K562 (cell line): ENCODE results near the gene SLC35F4. TPM values are rescaled to one million over a fixed set of nuclear protein-coding genes. Genes with fewer than 3 reads are reported as not detected.

Source experiments
- ATAC-seq: fragments of 200-7000 bp; cut with Tn5 transposase; 3 replicates; pipeline ENCODE4 v1.9.1; 2020; ENCODE audit warnings: moderate library complexity
- BruUV-seq: library from RNA; stranded (reverse); fragments of 400-500 nt; replicated peaks from 2 replicates; lab custom pipeline; 2021; lab: Mats Ljungman, UMichigan
- CTCF ChIA-PET: fragments of 300-600 bp; formaldehyde crosslinking; extraction: SDS; loops from one replicate; lab custom pipeline; 2021; ENCODE audit warnings: low intra/inter-chr PET ratio; lab: Yijun Ruan, JAX
- POLR2A ChIA-PET: fragments of 300-600, 350-650 bp; sonication (Branson Sonifier 250); formaldehyde crosslinking; extraction: SDS; loops from one replicate; lab custom pipeline; 2021; ENCODE audit warnings: antibody characterized with exemption, inconsistent platforms; lab: Yijun Ruan, JAX
- DNase-seq, 4 experiments: peaks; one replicate each; pipeline versions ENCODE4 v3.0.0 to v3.0.0-alpha.2; 2011 to 2018; ENCODE audit warnings: low spot score in 3 of 4, mixed read lengths in 3 of 4; ENCODE audit errors: extremely low read depth in 1 of 4
- FAIRE-seq: peaks from 2 replicates; lab custom pipeline; 2011; peaks lifted over from hg19 to GRCh38; lab: Jason Lieb, UNC
- H2AFZ ChIP-seq: 2 replicates; pipeline ENCODE4 v1.6.0; 2011; ENCODE audit warnings: low read depth, low read length, control low read depth, inconsistent platforms
- H3K27ac ChIP-seq: fragments of 200-600 bp; 3 replicates; pipeline ENCODE4 v1.8.0; 2011; ENCODE audit warnings: low read depth, mild to moderate bottlenecking, control low read depth, inconsistent platforms, low read length, moderate library complexity, mixed read lengths; ENCODE audit errors: extremely low read depth
- H3K27me3 ChIP-seq, 2 experiments: fragments of 300-600 bp in 1 of 2; 2 replicates in 1 of 2; 3 replicates in 1 of 2; pipeline versions ENCODE4 v1.6.0 to v1.8.0; 2011; ENCODE audit warnings: inconsistent platforms in 2 of 2, low read length in 2 of 2, mild to moderate bottlenecking in 1 of 2, mixed read lengths in 1 of 2, moderate library complexity in 1 of 2; ENCODE audit not compliant: control insufficient read depth in 2 of 2, insufficient read depth in 2 of 2
- H3K36me3 ChIP-seq: fragments of 300-600 bp; 3 replicates; pipeline ENCODE4 v1.8.0; 2011; ENCODE audit warnings: mild to moderate bottlenecking, low read length, inconsistent platforms; ENCODE audit not compliant: control insufficient read depth, insufficient read depth
- H3K4me1 ChIP-seq, 2 experiments: fragments of 200-600 bp in 1 of 2; replicated peaks in 1 of 2; 2 replicates in 1 of 2; 3 replicates in 1 of 2; pipeline versions ENCODE4 v1.5.1 to v1.8.0; 2011; ENCODE audit warnings: inconsistent platforms in 2 of 2, low read length in 2 of 2, mild to moderate bottlenecking in 1 of 2, mixed read lengths in 1 of 2, moderate library complexity in 1 of 2; ENCODE audit not compliant: control insufficient read depth in 2 of 2, insufficient read depth in 2 of 2
- H3K4me2 ChIP-seq: 2 replicates; pipeline ENCODE4 v1.6.1; 2011; ENCODE audit warnings: low read length, control low read depth, inconsistent platforms, mixed read lengths; ENCODE audit not compliant: insufficient read depth
- H3K4me3 ChIP-seq: fragments of 200-600 bp; sonication (generic), shearing (Covaris generic); 2 replicates; pipeline ENCODE4 v1.5.1; 2016; ENCODE audit warnings: control low read depth, inconsistent platforms
- H3K79me2 ChIP-seq: fragments of 200-600 bp; 3 replicates; pipeline ENCODE4 v1.8.0; 2011; ENCODE audit warnings: low read length, inconsistent platforms; ENCODE audit not compliant: control insufficient read depth, insufficient read depth
- H3K9ac ChIP-seq, 2 experiments: 2 replicates each; pipeline versions ENCODE4 v1.6.0 to v1.6.1; 2011; ENCODE audit warnings: low read depth in 2 of 2, low read length in 2 of 2, control low read depth in 1 of 2, inconsistent platforms in 1 of 2, mild to moderate bottlenecking in 1 of 2, mixed read lengths in 1 of 2; ENCODE audit not compliant: insufficient read depth in 1 of 2
- H3K9me1 ChIP-seq: one replicate; pipeline ENCODE4 v1.6.0; 2011; ENCODE audit warnings: inconsistent platforms, mild to moderate bottlenecking, low read length, moderate library complexity; ENCODE audit not compliant: control insufficient read depth, insufficient read depth
- H3K9me3 ChIP-seq: replicated peaks from 2 replicates; pipeline ENCODE4 v1.5.1; 2011; ENCODE audit warnings: low read depth, low read length, inconsistent platforms; ENCODE audit not compliant: control insufficient read depth, insufficient read depth
- H4K20me1 ChIP-seq: replicated peaks from 2 replicates; pipeline ENCODE4 v1.6.1; 2011; ENCODE audit warnings: low read length, inconsistent platforms, mixed read lengths; ENCODE audit not compliant: control insufficient read depth, insufficient read depth
- ATF3 ChIP-seq, 2 experiments: fragments of 450-650 bp in 1 of 2; sonication (generic) in 1 of 2; formaldehyde crosslinking in 1 of 2; IDR thresholded peaks in 1 of 2; conservative IDR thresholded peaks in 1 of 2; 2 replicates each; pipeline versions ENCODE4 v1.6.1 to v1.8.1; 2016 to 2023; ENCODE audit warnings: mild to moderate bottlenecking in 2 of 2, moderate library complexity in 2 of 2, inconsistent platforms in 1 of 2, missing genetic modification reagents in 1 of 2
- CTCF ChIP-seq, 3 experiments: IDR thresholded peaks in 2 of 3; conservative IDR thresholded peaks in 1 of 3; 2 replicates each; pipeline ENCODE4 v1.5.1; 2011 to 2012; ENCODE audit warnings: low read length in 3 of 3, mild to moderate bottlenecking in 3 of 3, control low read depth in 2 of 3, improper control_type of control experiment in 1 of 3, inconsistent platforms in 1 of 3, low read depth in 1 of 3, mixed read lengths in 1 of 3, moderate library complexity in 1 of 3; ENCODE audit not compliant: insufficient read depth in 2 of 3
- DEAF1 ChIP-seq: fragments of 450-650 bp; formaldehyde crosslinking; IDR thresholded peaks from 2 replicates; pipeline ENCODE4 v1.4.0; 2020; ENCODE audit warnings: mild to moderate bottlenecking, moderate library complexity
- KDM4B ChIP-seq, 2 experiments: fragments of 450-650 bp in 1 of 2; sonication (generic) in 1 of 2; IDR thresholded peaks; 2 replicates each; pipeline ENCODE4 v1.6.1; 2016 to 2017; ENCODE audit warnings: borderline replicate concordance in 2 of 2, antibody characterized with exemption in 1 of 2, low read depth in 1 of 2, mild to moderate bottlenecking in 1 of 2
- POLR2AphosphoS5 ChIP-seq: IDR thresholded peaks from 2 replicates; pipeline ENCODE4 v1.6.1; 2011; ENCODE audit warnings: mild to moderate bottlenecking, low read depth, low read length, moderate library complexity; ENCODE audit not compliant: control insufficient read depth, insufficient read depth
- SIX5 ChIP-seq, 2 experiments: IDR thresholded peaks; 2 replicates each; pipeline ENCODE4 v1.6.1; 2011; ENCODE audit warnings: low read length in 2 of 2, borderline replicate concordance in 1 of 2, low read depth in 1 of 2, mild to moderate bottlenecking in 1 of 2, moderate library complexity in 1 of 2; ENCODE audit not compliant: insufficient read depth in 1 of 2
- TARDBP ChIP-seq: fragments of 450-650 bp; IDR thresholded peaks from 2 replicates; pipeline ENCODE4 v1.6.1; 2016
- ZFX ChIP-seq: sonication (generic); formaldehyde crosslinking; IDR thresholded peaks from 2 replicates; pipeline ENCODE4 v1.8.0; 2022; ENCODE audit warnings: mild to moderate bottlenecking, missing genetic modification reagents, moderate library complexity
- ZNF143 ChIP-seq: sonication (generic); formaldehyde crosslinking; IDR thresholded peaks from 2 replicates; pipeline ENCODE4 v1.9.0; 2022; ENCODE audit warnings: mild to moderate bottlenecking, missing genetic modification reagents
- ZNF253 ChIP-seq: fragments of 250-450 bp; sonication (Bioruptor Pico); conservative IDR thresholded peaks from 2 replicates; pipeline ENCODE4 v1.6.1; 2021; ENCODE audit warnings: mild to moderate bottlenecking
- ZNF785 ChIP-seq: fragments of 250-450 bp; sonication (Bioruptor Pico); IDR thresholded peaks from 2 replicates; pipeline ENCODE4 v1.4.0; 2020; ENCODE audit warnings: mild to moderate bottlenecking
- WGBS: fragments of 100-300 bp; shearing (Covaris generic); methylation state at CpG from one replicate; pipeline ENCODE4 v1.1.6; 2016; ENCODE audit warnings: low coverage, mixed read lengths; ENCODE audit not compliant: insufficient coverage; ENCODE audit errors: missing lambda C conversion rate; 5-methylcytosine and 5-hydroxymethylcytosine counted together
- in situ Hi-C: fragments of 300-500 bp; cut with MboI; formaldehyde crosslinking; loops from 4 replicates; pipeline ENCODE4 v1.15.0; 2018; ENCODE audit warnings: inconsistent platforms, mixed read lengths
- intact Hi-C: fragments of 100-400 bp; cut with micrococcal nuclease; formaldehyde crosslinking; loops from 2 replicates; pipeline ENCODE4 v1.14.2; 2022
- polyA plus RNA-seq, 8 experiments: library from polyadenylated mRNA; depleted of rRNA in 4 of 8; stranded (reverse) in 5 of 8; unstranded in 3 of 8; fragments of >200 nt; fragmentation: Nextera tagmentation in 2 of 8; fragmentation: Illumina TruSeq in 1 of 8; extraction: Ambion mirVana in 2 of 8; extraction: Trizol in 1 of 8; gene quantifications; 2 replicates each; pipeline versions ENCODE4 v1.2.1 to v1.2.3, GENCODE V29; 2011 to 2014; ENCODE audit warnings: inconsistent platforms in 1 of 8, missing spikeins in 1 of 8
- total RNA-seq, 7 experiments: library from RNA; depleted of rRNA in 6 of 7; stranded (reverse); fragments of >200 nt in 6 of 7; fragmentation: Illumina TruSeq in 2 of 7; extraction: Trizol in 2 of 7; gene quantifications; 2 replicates each; pipeline versions ENCODE4 v1.2.1 to v1.2.3, GENCODE V29; 2011 to 2021; ENCODE audit warnings: low replicate concordance in 1 of 7

SLC35F4 gene
- total and polyA plus RNA-seq, 9 of the 15 experiments (the other 6 are each of a cell fraction or from before 2014, with no cell fraction given), result 0.01 TPM; not detected in 8

GRCh38 chr14:57809808-57810207, 56.1 kb downstream of the SLC35F4 start:
- CTCF ChIA-PET, result no interaction called here
- H3K79me2 ChIP-seq, result no peaks in the 10 kb centered on the region
- in situ Hi-C loops (no loop called here), intact Hi-C loops (no loop called here)
- WGBS, result 0% methylated on average over 1 of the region's 1 CpG
- no peak overlapping the region for H3K4me2 ChIP-seq
- no peak for FAIRE-seq
- H3K4me3 ChIP-seq, result no peak overlapping the region
- POLR2A ChIA-PET, result no interaction called here
- no peak for DNase-seq
- no peaks in the 10 kb centered on the region for H3K9me3 ChIP-seq
- H3K9ac ChIP-seq, result no peak overlapping the region
- no peak for ATAC-seq
- H3K36me3 ChIP-seq, result no peaks in the 10 kb centered on the region
- no peaks in the 10 kb centered on the region for H3K4me1 ChIP-seq
- no peak overlapping the region for H3K27ac ChIP-seq
- no TSS peak for BruUV-seq
- no peak overlapping the region for H2AFZ ChIP-seq
- no peaks in the 10 kb centered on the region for H3K9me1 ChIP-seq
- H4K20me1 ChIP-seq, result no peaks in the 10 kb centered on the region
- TF ChIP-seq ZNF785 (CRISPR knock-in tag), result no peak
- no peak for TF ChIP-seq POLR2AphosphoS5
- TF ChIP-seq ATF3 (IDR thresholded peaks at IDR 0.05), result no peak
- no peak for TF ChIP-seq ATF3 (CRISPR knock-in tag; conservative IDR thresholded peaks at IDR 0.05)
- TF ChIP-seq ZFX (CRISPR knock-in tag), result no peak
- TF ChIP-seq CTCF (IDR thresholded peaks at IDR 0.05 in 2 of 3, conservative IDR thresholded peaks at IDR 0.05 in 1 of 3; ENCODE audit: insufficient read depth in 2 of 3, low read depth in 1 of 3, low read length in 3 of 3), result no peak
- no peak for TF ChIP-seq ZNF143
- TF ChIP-seq KDM4B (IDR thresholded peaks at IDR 0.05; ENCODE audit: borderline replicate concordance in 2 of 2, low read depth in 1 of 2), result no peak
- no peak for TF ChIP-seq SIX5 (IDR thresholded peaks at IDR 0.05; ENCODE audit: borderline replicate concordance in 1 of 2, insufficient read depth in 1 of 2, low read depth in 1 of 2, low read length in 2 of 2)
- TF ChIP-seq TARDBP, result no peak
- no peak for TF ChIP-seq ZNF253 (CRISPR knock-in tag)
- TF ChIP-seq DEAF1 (CRISPR knock-in tag), result no peak
- H3K27me3 ChIP-seq, result no peaks in the 10 kb centered on the region
